ENCODE measurements around the gene CYB561.

CYB561 gene

DNA sequence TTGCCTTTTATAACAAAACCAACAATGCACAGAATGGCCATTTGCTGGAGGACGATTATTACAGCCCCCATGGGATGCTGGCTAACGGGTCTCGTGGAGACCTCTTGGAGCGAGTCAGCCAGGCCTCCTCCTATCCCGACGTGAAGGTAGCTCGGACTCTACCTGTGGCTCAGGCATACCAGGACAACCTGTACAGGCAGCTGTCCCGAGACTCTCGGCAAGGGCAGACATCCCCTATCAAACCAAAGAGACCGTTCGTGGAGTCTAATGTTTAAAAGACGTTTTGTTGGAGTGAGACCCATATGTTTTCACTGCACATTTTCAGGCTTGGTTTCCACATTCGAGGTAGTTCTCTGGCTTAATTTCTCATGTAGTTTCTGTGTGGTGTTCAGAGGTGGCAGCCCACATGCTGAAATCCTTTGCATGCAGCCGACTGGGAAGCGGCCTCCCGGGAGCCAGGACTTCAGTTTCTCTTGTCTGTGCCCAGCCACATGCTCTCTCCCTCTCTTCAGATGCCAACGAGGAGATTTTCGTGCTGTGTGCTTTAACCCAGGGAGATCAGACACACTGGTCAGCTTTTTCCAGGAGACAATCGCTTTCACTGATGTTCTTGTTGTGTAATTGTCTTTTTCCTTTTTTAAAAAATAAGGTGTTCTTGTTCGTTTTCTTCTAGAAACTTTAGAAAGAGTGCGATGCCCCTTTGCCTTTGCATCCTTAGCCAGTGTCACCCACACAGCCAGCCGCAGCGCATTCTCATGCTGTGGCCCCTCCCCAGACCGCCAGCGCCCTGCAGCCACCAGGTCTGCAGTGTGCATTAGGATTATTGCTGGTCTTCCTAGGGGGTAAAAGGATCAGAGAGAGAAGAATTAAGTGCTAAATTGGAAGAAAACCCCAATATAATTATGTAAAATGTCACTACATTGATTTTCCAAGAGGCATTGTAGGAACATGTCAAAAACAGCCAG lies 24.1 kb downstream of the CYB561 start:
- H3K4me1 ChIP-seq (ENCODE audit: control insufficient read depth, insufficient read depth, low read length, unreplicated experiment), result peaks cover 4% of the 10 kb centered on the region
- no peaks in the 10 kb centered on the region for H3K79me2 ChIP-seq (ENCODE audit: control insufficient read depth, insufficient read depth, low read length, unreplicated experiment)
- no peak overlapping the region for H3K27ac ChIP-seq (ENCODE audit: low read depth, low read length)
- peaks cover 7% of the 10 kb centered on the region; the same call in 1 of the 2 replicates for H3K36me3 ChIP-seq (ENCODE audit: insufficient read depth, low read length)
- H3K4me3 ChIP-seq (ENCODE audit: low read depth, low read length), result no peak overlapping the region
- no peak overlapping the region for H2AFZ ChIP-seq (ENCODE audit: low read length, unreplicated experiment)
- H3K27me3 ChIP-seq (ENCODE audit: insufficient read depth, low read length), result no peaks in the 10 kb centered on the region

DNA sequence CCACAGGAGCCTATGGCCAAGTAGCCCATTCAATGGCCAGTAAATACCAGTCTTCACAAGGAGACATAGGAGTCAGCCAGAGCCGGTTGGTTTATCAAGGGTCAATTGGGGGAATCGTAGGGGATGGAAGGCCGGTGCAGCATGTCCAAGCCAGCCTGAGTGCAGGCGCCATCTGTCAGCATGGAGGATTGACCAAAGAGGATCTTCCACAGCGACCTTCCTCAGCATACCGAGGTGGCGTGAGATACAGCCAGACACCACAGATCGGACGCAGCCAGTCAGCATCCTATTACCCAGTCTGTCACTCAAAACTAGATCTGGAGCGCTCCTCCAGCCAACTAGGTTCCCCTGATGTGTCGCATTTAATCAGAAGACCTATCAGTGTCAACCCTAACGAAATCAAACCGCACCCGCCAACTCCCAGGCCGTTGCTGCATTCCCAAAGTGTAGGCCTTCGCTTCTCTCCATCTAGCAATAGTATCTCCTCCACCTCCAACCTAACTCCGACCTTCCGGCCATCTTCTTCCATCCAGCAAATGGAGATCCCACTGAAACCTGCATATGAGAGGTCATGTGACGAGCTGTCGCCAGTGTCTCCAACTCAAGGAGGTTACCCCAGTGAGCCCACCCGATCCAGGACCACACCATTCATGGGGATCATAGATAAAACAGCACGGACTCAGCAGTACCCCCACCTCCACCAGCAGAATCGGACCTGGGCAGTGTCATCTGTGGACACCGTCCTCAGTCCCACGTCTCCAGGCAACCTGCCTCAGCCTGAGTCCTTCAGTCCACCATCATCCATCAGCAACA lies 25.0 kb downstream of the CYB561 start:
- no peak overlapping the region for H3K27ac ChIP-seq (ENCODE audit: low read depth, low read length)
- peaks cover 7% of the 10 kb centered on the region; the same call in 1 of the 2 replicates for H3K36me3 ChIP-seq (ENCODE audit: insufficient read depth, low read length)
- peaks cover 4% of the 10 kb centered on the region for H3K4me1 ChIP-seq (ENCODE audit: control insufficient read depth, insufficient read depth, low read length, unreplicated experiment)
- H3K27me3 ChIP-seq (ENCODE audit: insufficient read depth, low read length), result no peaks in the 10 kb centered on the region
- H2AFZ ChIP-seq (ENCODE audit: low read length, unreplicated experiment), result no peak overlapping the region
- no peaks in the 10 kb centered on the region for H3K79me2 ChIP-seq (ENCODE audit: control insufficient read depth, insufficient read depth, low read length, unreplicated experiment)
- H3K4me3 ChIP-seq (ENCODE audit: low read depth, low read length), result no peak overlapping the region

DNA sequence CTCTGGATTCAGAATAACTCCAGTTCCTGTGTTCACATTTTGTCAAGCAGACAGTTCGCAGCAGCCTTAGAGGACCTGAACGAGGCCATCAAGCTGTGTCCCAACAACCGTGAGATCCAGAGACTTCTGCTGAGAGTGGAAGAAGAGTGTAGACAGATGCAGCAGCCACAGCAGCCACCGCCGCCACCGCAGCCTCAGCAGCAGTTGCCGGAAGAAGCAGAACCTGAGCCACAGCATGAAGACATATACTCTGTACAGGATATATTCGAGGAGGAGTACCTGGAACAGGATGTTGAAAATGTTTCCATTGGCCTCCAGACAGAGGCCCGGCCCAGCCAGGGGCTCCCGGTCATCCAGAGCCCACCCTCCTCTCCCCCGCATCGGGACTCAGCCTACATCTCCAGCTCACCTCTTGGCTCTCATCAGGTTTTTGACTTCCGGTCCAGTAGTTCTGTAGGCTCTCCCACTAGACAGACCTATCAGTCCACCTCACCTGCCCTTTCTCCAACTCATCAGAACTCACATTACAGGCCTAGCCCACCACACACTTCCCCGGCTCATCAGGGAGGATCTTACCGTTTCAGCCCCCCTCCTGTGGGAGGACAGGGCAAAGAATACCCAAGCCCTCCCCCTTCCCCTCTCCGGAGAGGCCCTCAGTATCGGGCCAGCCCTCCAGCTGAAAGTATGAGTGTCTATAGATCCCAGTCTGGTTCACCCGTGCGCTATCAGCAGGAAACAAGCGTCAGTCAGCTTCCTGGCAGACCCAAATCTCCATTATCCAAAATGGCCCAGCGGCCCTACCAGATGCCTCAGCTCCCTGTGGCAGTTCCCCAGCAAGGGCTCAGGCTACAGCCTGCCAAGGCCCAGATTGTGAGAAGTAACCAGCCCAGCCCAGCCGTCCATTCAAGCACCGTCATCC lies 25.9 kb downstream of the CYB561 start:
- Histone ChIP-seq H3K36me3 (ENCODE audit: insufficient read depth, low read length) (peaks cover 7% of the 10 kb centered on the region; the same call in 1 of the 2 replicates), H3K4me3 (ENCODE audit: low read depth, low read length) (no peak overlapping the region), H3K27me3 (ENCODE audit: insufficient read depth, low read length) (no peaks in the 10 kb centered on the region), H2AFZ (ENCODE audit: low read length, unreplicated experiment) (no peak overlapping the region), H3K79me2 (ENCODE audit: control insufficient read depth, insufficient read depth, low read length, unreplicated experiment) (no peaks in the 10 kb centered on the region), H3K27ac (ENCODE audit: low read depth, low read length) (no peak overlapping the region), H3K4me1 (ENCODE audit: control insufficient read depth, insufficient read depth, low read length, unreplicated experiment) (peaks cover 4% of the 10 kb centered on the region)

DNA sequence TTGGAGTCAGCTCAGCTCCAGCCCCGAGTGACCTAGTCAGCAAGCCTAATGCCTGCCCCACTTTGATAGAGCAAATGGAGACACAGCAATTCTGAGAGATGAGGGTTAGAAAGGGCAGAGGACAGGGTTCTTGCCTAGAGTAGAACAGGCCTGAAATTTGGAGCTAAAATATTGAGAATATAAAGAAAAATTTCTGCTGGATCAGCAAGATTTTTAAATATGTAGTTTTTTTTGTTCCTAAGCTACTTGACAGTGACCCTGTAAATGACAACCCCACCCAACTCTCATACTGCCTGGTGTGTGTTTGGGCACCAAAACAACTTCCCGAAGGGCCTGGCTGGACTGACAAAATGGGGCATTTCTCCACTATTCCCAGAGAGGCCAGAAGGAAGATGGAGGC lies 26.7 kb downstream of the CYB561 start:
- Histone ChIP-seq H3K4me1 (ENCODE audit: control insufficient read depth, insufficient read depth, low read length, unreplicated experiment) (no peaks in the 10 kb centered on the region), H3K36me3 (ENCODE audit: insufficient read depth, low read length) (peaks cover 7% of the 10 kb centered on the region; the same call in 1 of the 2 replicates), H3K27me3 (ENCODE audit: insufficient read depth, low read length) (no peaks in the 10 kb centered on the region), H3K4me3 (ENCODE audit: low read depth, low read length) (no peak overlapping the region), H2AFZ (ENCODE audit: low read length, unreplicated experiment) (no peak overlapping the region), H3K79me2 (ENCODE audit: control insufficient read depth, insufficient read depth, low read length, unreplicated experiment) (no peaks in the 10 kb centered on the region), H3K27ac (ENCODE audit: low read depth, low read length) (no peak overlapping the region)

DNA sequence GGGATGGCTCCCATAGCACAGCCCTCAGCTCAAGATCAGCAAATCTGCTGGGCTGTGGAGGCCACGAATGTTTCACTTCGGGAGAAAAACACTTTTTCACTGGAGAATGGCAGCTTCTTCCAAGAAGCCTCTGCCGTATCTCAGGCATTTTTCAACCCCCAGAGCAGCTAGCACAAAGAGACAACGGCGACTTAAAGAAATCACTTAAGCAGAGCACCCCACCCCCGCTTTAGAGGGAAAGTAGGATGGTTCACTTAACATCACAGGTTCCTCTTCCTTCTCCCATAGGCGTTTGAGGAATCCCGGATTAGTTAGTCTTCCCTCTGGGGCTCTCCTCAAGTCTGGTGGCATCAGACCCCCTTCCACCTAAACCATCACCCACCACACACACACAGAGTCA lies 27.6 kb downstream of the CYB561 start:
- peaks cover 9% of the 10 kb centered on the region; the same call in 1 of the 2 replicates for H3K36me3 ChIP-seq (ENCODE audit: insufficient read depth, low read length)
- H3K79me2 ChIP-seq (ENCODE audit: control insufficient read depth, insufficient read depth, low read length, unreplicated experiment), result no peaks in the 10 kb centered on the region
- H3K4me1 ChIP-seq (ENCODE audit: control insufficient read depth, insufficient read depth, low read length, unreplicated experiment), result no peaks in the 10 kb centered on the region
- no peaks in the 10 kb centered on the region for H3K27me3 ChIP-seq (ENCODE audit: insufficient read depth, low read length)
- H3K4me3 ChIP-seq (ENCODE audit: low read depth, low read length), result no peak overlapping the region
- H2AFZ ChIP-seq (ENCODE audit: low read length, unreplicated experiment), result no peak overlapping the region
- H3K27ac ChIP-seq (ENCODE audit: low read depth, low read length), result no peak overlapping the region

DNA sequence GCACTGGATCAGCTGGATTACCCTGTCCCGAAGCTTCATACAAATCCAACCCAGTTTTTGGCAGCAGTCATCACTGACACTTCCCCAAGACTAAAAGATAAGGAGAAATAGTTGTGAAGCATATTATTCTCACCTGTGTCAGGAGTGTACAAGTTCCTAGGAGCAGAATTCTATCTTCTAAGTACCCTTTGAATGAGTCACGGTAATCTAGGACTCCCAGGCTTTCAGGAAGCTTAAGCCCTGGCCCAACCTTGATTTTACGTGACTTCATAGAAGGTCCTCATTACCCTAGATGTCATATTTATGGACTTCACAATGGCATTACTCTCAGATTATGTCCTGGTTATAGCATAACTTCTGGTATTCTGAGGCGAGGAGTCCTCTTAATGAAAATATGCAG lies 31.9 kb downstream of the CYB561 start:
- H3K27ac ChIP-seq (ENCODE audit: low read depth, low read length), result no peak overlapping the region
- peaks cover 12% of the 10 kb centered on the region; the same call in 1 of the 2 replicates for H3K36me3 ChIP-seq (ENCODE audit: insufficient read depth, low read length)
- H2AFZ ChIP-seq (ENCODE audit: low read length, unreplicated experiment), result no peak overlapping the region
- H3K79me2 ChIP-seq (ENCODE audit: control insufficient read depth, insufficient read depth, low read length, unreplicated experiment), result no peaks in the 10 kb centered on the region
- no peak overlapping the region for H3K4me3 ChIP-seq (ENCODE audit: low read depth, low read length)
- no peaks in the 10 kb centered on the region for H3K4me1 ChIP-seq (ENCODE audit: control insufficient read depth, insufficient read depth, low read length, unreplicated experiment)
- H3K27me3 ChIP-seq (ENCODE audit: insufficient read depth, low read length), result no peaks in the 10 kb centered on the region

DNA sequence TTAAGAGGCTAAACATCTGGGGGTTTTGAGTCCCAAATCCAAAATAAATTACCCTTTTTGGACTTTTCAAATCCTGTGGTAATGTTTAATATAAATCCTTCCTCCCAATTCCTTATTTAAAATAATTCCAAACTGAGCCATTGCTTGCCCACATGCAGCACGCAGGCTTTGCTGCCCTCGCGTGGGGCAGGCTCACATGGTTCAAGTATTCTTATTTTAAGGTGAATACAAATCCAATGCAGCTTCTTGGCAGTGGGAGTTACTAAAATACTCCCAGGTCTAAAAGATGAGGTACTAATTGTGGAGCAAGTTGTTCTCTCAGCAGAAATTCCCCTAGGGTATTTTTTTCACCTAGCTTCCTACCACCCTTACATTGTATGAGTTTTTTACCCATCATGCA lies 33.0 kb downstream of the CYB561 start:
- H2AFZ ChIP-seq (ENCODE audit: low read length, unreplicated experiment), result no peak overlapping the region
- no peaks in the 10 kb centered on the region for H3K4me1 ChIP-seq (ENCODE audit: control insufficient read depth, insufficient read depth, low read length, unreplicated experiment)
- no peak overlapping the region for H3K27ac ChIP-seq (ENCODE audit: low read depth, low read length)
- no peak overlapping the region for H3K4me3 ChIP-seq (ENCODE audit: low read depth, low read length)
- no peaks in the 10 kb centered on the region for H3K79me2 ChIP-seq (ENCODE audit: control insufficient read depth, insufficient read depth, low read length, unreplicated experiment)
- peaks cover 12% of the 10 kb centered on the region; the same call in 1 of the 2 replicates for H3K36me3 ChIP-seq (ENCODE audit: insufficient read depth, low read length)
- no peaks in the 10 kb centered on the region for H3K27me3 ChIP-seq (ENCODE audit: insufficient read depth, low read length)

DNA sequence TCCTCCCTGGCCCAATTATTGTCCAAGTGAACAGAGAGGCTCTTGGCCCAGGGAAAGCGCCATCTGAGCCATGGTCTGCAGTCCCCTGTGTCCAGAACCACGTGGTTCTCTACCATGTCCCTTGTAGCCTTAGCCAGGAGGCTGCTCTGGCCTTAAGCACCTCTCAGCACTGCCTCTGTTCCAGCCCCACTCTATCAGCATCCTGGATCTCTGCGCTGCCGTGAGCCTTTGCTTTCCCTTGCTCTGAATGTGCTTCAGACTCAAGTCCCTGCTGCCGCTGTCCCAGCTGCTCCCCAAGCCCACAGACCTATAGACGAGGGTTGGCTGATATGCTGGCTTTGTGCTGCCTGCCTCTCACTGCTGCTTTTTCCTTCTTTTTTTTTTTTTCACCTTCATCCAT lies 33.9 kb downstream of the CYB561 start:
- Histone ChIP-seq H3K27me3 (ENCODE audit: insufficient read depth, low read length) (no peaks in the 10 kb centered on the region), H3K36me3 (ENCODE audit: insufficient read depth, low read length) (peaks cover 20% of the 10 kb centered on the region; the same call in 1 of the 2 replicates), H3K27ac (ENCODE audit: low read depth, low read length) (no peak overlapping the region), H3K4me1 (ENCODE audit: control insufficient read depth, insufficient read depth, low read length, unreplicated experiment) (no peaks in the 10 kb centered on the region), H3K4me3 (ENCODE audit: low read depth, low read length) (no peak overlapping the region), H3K79me2 (ENCODE audit: control insufficient read depth, insufficient read depth, low read length, unreplicated experiment) (no peaks in the 10 kb centered on the region), H2AFZ (ENCODE audit: low read length, unreplicated experiment) (no peak overlapping the region)

DNA sequence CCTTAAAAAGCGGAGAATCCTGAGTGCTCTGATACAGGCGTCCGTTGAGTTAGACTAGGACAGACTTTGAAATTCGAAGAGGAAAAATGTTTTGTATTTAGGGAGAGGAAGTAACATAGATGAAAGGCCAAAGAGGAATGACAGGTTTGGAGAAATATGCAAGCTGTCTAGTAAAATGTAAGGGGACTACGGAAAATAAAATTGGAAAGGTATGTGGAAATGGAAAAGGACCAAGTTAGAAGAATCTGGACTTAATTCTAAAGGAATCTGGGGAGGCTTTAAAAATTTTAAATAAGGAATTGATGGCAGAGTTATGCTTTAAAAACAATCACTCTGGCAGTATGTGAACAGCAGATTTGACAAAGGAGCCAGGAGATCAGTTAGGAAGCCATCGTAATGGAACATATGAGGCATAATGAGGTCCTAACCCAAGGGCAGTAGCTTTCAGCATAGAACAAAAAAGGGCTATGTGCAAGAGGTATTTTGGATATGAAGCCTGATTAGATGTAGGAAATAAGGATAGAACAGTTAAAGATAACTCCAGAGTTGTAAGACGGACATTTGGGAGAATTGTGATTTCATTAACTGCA lies 38.3 kb downstream of the CYB561 start:
- peaks cover 26% of the 10 kb centered on the region for H3K36me3 ChIP-seq (ENCODE audit: insufficient read depth, low read length)
- H3K4me1 ChIP-seq (ENCODE audit: control insufficient read depth, insufficient read depth, low read length, unreplicated experiment), result peaks cover 3% of the 10 kb centered on the region
- H3K4me3 ChIP-seq (ENCODE audit: low read depth, low read length), result no peak overlapping the region
- no peak overlapping the region for H3K27ac ChIP-seq (ENCODE audit: low read depth, low read length)
- H3K79me2 ChIP-seq (ENCODE audit: control insufficient read depth, insufficient read depth, low read length, unreplicated experiment), result no peaks in the 10 kb centered on the region
- H3K27me3 ChIP-seq (ENCODE audit: insufficient read depth, low read length), result no peaks in the 10 kb centered on the region
- H2AFZ ChIP-seq (ENCODE audit: low read length, unreplicated experiment), result no peak overlapping the region
